ENCODE measurements around the gene EIF4G2.

EIF4G2 gene

GRCh38 chr11:10771457-10771856, 37.3 kb downstream of the EIF4G2 start:
- H3K4me1 ChIP-seq (ENCODE audit: control insufficient read depth, insufficient read depth, low read length) = peaks cover 6% of the 10 kb centered on the region
- H3K36me3 ChIP-seq (ENCODE audit: control insufficient read depth, insufficient read depth, low read length) = peaks cover 74% of the 10 kb centered on the region
- no peak overlapping the region for H3K9ac ChIP-seq (ENCODE audit: low read depth, low read length)
- no peak overlapping the region for H3K27ac ChIP-seq (ENCODE audit: low read depth, low read length)
- no peak overlapping the region for H3K4me3 ChIP-seq (ENCODE audit: low read depth, low read length)
- no peaks in the 10 kb centered on the region for H3K27me3 ChIP-seq (ENCODE audit: control insufficient read depth, insufficient read depth, low read length)
- H3K9me3 ChIP-seq (ENCODE audit: control insufficient read depth, insufficient read depth, low read length) = no peaks in the 10 kb centered on the region

- Histone ChIP-seq H3K9ac (ENCODE audit: low read depth, low read length) (no peak overlapping the region), H3K9me3 (ENCODE audit: control insufficient read depth, insufficient read depth, low read length) (no peaks in the 10 kb centered on the region), H3K4me3 (ENCODE audit: low read depth, low read length) (no peak overlapping the region), H3K36me3 (ENCODE audit: control insufficient read depth, insufficient read depth, low read length) (peaks cover 70% of the 10 kb centered on the region), H3K4me1 (ENCODE audit: control insufficient read depth, insufficient read depth, low read length) (peaks cover 13% of the 10 kb centered on the region), H3K27ac (ENCODE audit: low read depth, low read length) (no peak overlapping the region), H3K27me3 (ENCODE audit: control insufficient read depth, insufficient read depth, low read length) (no peaks in the 10 kb centered on the region)
Observed at GRCh38 chr11:10770626-10771254, 38.0 kb downstream of the EIF4G2 start.

GRCh38 chr11:10764412-10764811, 44.3 kb downstream of the EIF4G2 start:
- Histone ChIP-seq H3K4me1 (ENCODE audit: control insufficient read depth, insufficient read depth, low read length) (peaks cover 15% of the 10 kb centered on the region), H3K27ac (ENCODE audit: low read depth, low read length) (no peak overlapping the region), H3K4me3 (ENCODE audit: low read depth, low read length) (no peak overlapping the region), H3K27me3 (ENCODE audit: control insufficient read depth, insufficient read depth, low read length) (no peaks in the 10 kb centered on the region), H3K9me3 (ENCODE audit: control insufficient read depth, insufficient read depth, low read length) (no peaks in the 10 kb centered on the region), H3K9ac (ENCODE audit: low read depth, low read length) (no peak overlapping the region), H3K36me3 (ENCODE audit: control insufficient read depth, insufficient read depth, low read length) (peaks cover 70% of the 10 kb centered on the region)

GRCh38 chr11:10763766-10764165, 45.0 kb downstream of the EIF4G2 start:
- Histone ChIP-seq H3K4me1 (ENCODE audit: control insufficient read depth, insufficient read depth, low read length) (peaks cover 15% of the 10 kb centered on the region), H3K27ac (ENCODE audit: low read depth, low read length) (no peak overlapping the region), H3K36me3 (ENCODE audit: control insufficient read depth, insufficient read depth, low read length) (peaks cover 70% of the 10 kb centered on the region), H3K9me3 (ENCODE audit: control insufficient read depth, insufficient read depth, low read length) (no peaks in the 10 kb centered on the region), H3K9ac (ENCODE audit: low read depth, low read length) (no peak overlapping the region), H3K4me3 (ENCODE audit: low read depth, low read length) (no peak overlapping the region), H3K27me3 (ENCODE audit: control insufficient read depth, insufficient read depth, low read length) (no peaks in the 10 kb centered on the region)

GRCh38 chr11:10762913-10763421, 45.8 kb downstream of the EIF4G2 start:
- H3K27ac ChIP-seq (ENCODE audit: low read depth, low read length) = no peak overlapping the region
- H3K27me3 ChIP-seq (ENCODE audit: control insufficient read depth, insufficient read depth, low read length) = no peaks in the 10 kb centered on the region
- H3K9me3 ChIP-seq (ENCODE audit: control insufficient read depth, insufficient read depth, low read length) = no peaks in the 10 kb centered on the region
- H3K9ac ChIP-seq (ENCODE audit: low read depth, low read length) = no peak overlapping the region
- H3K4me3 ChIP-seq (ENCODE audit: low read depth, low read length) = no peak overlapping the region
- H3K36me3 ChIP-seq (ENCODE audit: control insufficient read depth, insufficient read depth, low read length) = peaks cover 78% of the 10 kb centered on the region
- H3K4me1 ChIP-seq (ENCODE audit: control insufficient read depth, insufficient read depth, low read length) = peaks cover 15% of the 10 kb centered on the region

GRCh38 chr11:10762185-10762584, 46.5 kb downstream of the EIF4G2 start:
- Histone ChIP-seq H3K9ac (ENCODE audit: low read depth, low read length) (no peak overlapping the region), H3K27me3 (ENCODE audit: control insufficient read depth, insufficient read depth, low read length) (no peaks in the 10 kb centered on the region), H3K9me3 (ENCODE audit: control insufficient read depth, insufficient read depth, low read length) (no peaks in the 10 kb centered on the region), H3K4me3 (ENCODE audit: low read depth, low read length) (no peak overlapping the region), H3K27ac (ENCODE audit: low read depth, low read length) (no peak overlapping the region), H3K36me3 (ENCODE audit: control insufficient read depth, insufficient read depth, low read length) (peaks cover 86% of the 10 kb centered on the region), H3K4me1 (ENCODE audit: control insufficient read depth, insufficient read depth, low read length) (peaks cover 15% of the 10 kb centered on the region)

GRCh38 chr11:10761085-10761698, 47.5 kb downstream of the EIF4G2 start:
- no peaks in the 10 kb centered on the region for H3K9me3 ChIP-seq (ENCODE audit: control insufficient read depth, insufficient read depth, low read length)
- peaks cover 96% of the 10 kb centered on the region for H3K36me3 ChIP-seq (ENCODE audit: control insufficient read depth, insufficient read depth, low read length)
- H3K27ac ChIP-seq (ENCODE audit: low read depth, low read length) = no peak overlapping the region
- H3K4me3 ChIP-seq (ENCODE audit: low read depth, low read length) = no peak overlapping the region
- no peak overlapping the region for H3K9ac ChIP-seq (ENCODE audit: low read depth, low read length)
- peaks cover 6% of the 10 kb centered on the region for H3K4me1 ChIP-seq (ENCODE audit: control insufficient read depth, insufficient read depth, low read length)
- H3K27me3 ChIP-seq (ENCODE audit: control insufficient read depth, insufficient read depth, low read length) = no peaks in the 10 kb centered on the region

- H3K9me3 ChIP-seq (ENCODE audit: control insufficient read depth, insufficient read depth, low read length) = no peaks in the 10 kb centered on the region
- H3K4me3 ChIP-seq (ENCODE audit: low read depth, low read length) = no peak overlapping the region
- no peak overlapping the region for H3K27ac ChIP-seq (ENCODE audit: low read depth, low read length)
- H3K4me1 ChIP-seq (ENCODE audit: control insufficient read depth, insufficient read depth, low read length) = no peaks in the 10 kb centered on the region
- no peaks in the 10 kb centered on the region for H3K27me3 ChIP-seq (ENCODE audit: control insufficient read depth, insufficient read depth, low read length)
- peaks cover 94% of the 10 kb centered on the region for H3K36me3 ChIP-seq (ENCODE audit: control insufficient read depth, insufficient read depth, low read length)
- H3K9ac ChIP-seq (ENCODE audit: low read depth, low read length) = no peak overlapping the region
Observed at GRCh38 chr11:10758957-10759356, 49.8 kb downstream of the EIF4G2 start.

- Histone ChIP-seq H3K4me3 (ENCODE audit: low read depth, low read length) (peak overlapping the region; percentile 97; the same call in 1 of the 2 replicates), H3K4me1 (ENCODE audit: control insufficient read depth, insufficient read depth, low read length) (peaks cover 5% of the 10 kb centered on the region; the same call in 1 of the 2 replicates), H3K9me3 (ENCODE audit: control insufficient read depth, insufficient read depth, low read length) (no peaks in the 10 kb centered on the region), H3K9ac (ENCODE audit: low read depth, low read length) (no peak overlapping the region), H3K27me3 (ENCODE audit: control insufficient read depth, insufficient read depth, low read length) (no peaks in the 10 kb centered on the region), H3K27ac (ENCODE audit: low read depth, low read length) (no peak overlapping the region), H3K36me3 (ENCODE audit: control insufficient read depth, insufficient read depth, low read length) (peaks cover 46% of the 10 kb centered on the region)
Observed at GRCh38 chr11:10752486-10752885, 56.2 kb downstream of the EIF4G2 start.

GRCh38 chr11:10752061-10752460, 56.7 kb downstream of the EIF4G2 start:
- peak overlapping the region; percentile 97 for H3K4me3 ChIP-seq (ENCODE audit: low read depth, low read length)
- no peak overlapping the region for H3K9ac ChIP-seq (ENCODE audit: low read depth, low read length)
- no peak overlapping the region for H3K27ac ChIP-seq (ENCODE audit: low read depth, low read length)
- H3K27me3 ChIP-seq (ENCODE audit: control insufficient read depth, insufficient read depth, low read length) = no peaks in the 10 kb centered on the region
- H3K9me3 ChIP-seq (ENCODE audit: control insufficient read depth, insufficient read depth, low read length) = no peaks in the 10 kb centered on the region
- peaks cover 42% of the 10 kb centered on the region for H3K36me3 ChIP-seq (ENCODE audit: control insufficient read depth, insufficient read depth, low read length)
- peaks cover 5% of the 10 kb centered on the region; the same call in 1 of the 2 replicates for H3K4me1 ChIP-seq (ENCODE audit: control insufficient read depth, insufficient read depth, low read length)

- Histone ChIP-seq H3K9ac (ENCODE audit: low read depth, low read length) (peak overlapping the region; percentile 84), H3K9me3 (ENCODE audit: control insufficient read depth, insufficient read depth, low read length) (no peaks in the 10 kb centered on the region), H3K27ac (ENCODE audit: low read depth, low read length) (peak overlapping the region; percentile 99), H3K4me1 (ENCODE audit: control insufficient read depth, insufficient read depth, low read length) (peaks cover 5% of the 10 kb centered on the region; the same call in 1 of the 2 replicates), H3K27me3 (ENCODE audit: control insufficient read depth, insufficient read depth, low read length) (no peaks in the 10 kb centered on the region), H3K36me3 (ENCODE audit: control insufficient read depth, insufficient read depth, low read length) (peaks cover 37% of the 10 kb centered on the region), H3K4me3 (ENCODE audit: low read depth, low read length) (peak overlapping the region; percentile 97)
Observed at GRCh38 chr11:10751581-10751940, 57.2 kb downstream of the EIF4G2 start.

All from HUES48 (cell line).